Trophoblast cell (in vitro differentiated cells and primary cell): ENCODE measurements around the gene CCDC14.

ENCODE experiments used
- DNase-seq, 2 donors: peaks; one replicate each; pipeline ENCODE4 v3.0.0-alpha.2; 2016
- H2AFZ ChIP-seq: 2 replicates; pipeline ENCODE4 v1.6.1; 2013; ENCODE audit warnings: low read length, moderate library complexity, mild to moderate bottlenecking; ENCODE audit not compliant: insufficient read depth, poor library complexity
- H2AK5ac ChIP-seq: 2 replicates; pipeline ENCODE4 v1.6.1; 2013; ENCODE audit warnings: mild to moderate bottlenecking, low read length
- H2BK120ac ChIP-seq: 2 replicates; pipeline ENCODE4 v1.6.1; 2013; ENCODE audit warnings: low read length, mild to moderate bottlenecking, moderate library complexity; ENCODE audit not compliant: insufficient read depth, poor library complexity
- H2BK12ac ChIP-seq: 2 replicates; pipeline ENCODE4 v1.6.1; 2013; ENCODE audit warnings: mild to moderate bottlenecking, low read length, moderate library complexity
- H2BK5ac ChIP-seq: 2 replicates; pipeline ENCODE4 v1.6.1; 2013; ENCODE audit warnings: low read length, low read depth, moderate library complexity, mild to moderate bottlenecking; ENCODE audit not compliant: poor library complexity
- H3K14ac ChIP-seq: 2 replicates; pipeline ENCODE4 v1.6.1; 2013; ENCODE audit warnings: mild to moderate bottlenecking, low read length
- H3K18ac ChIP-seq: 2 replicates; pipeline ENCODE4 v1.6.1; 2013; ENCODE audit warnings: mild to moderate bottlenecking, low read length
- H3K23ac ChIP-seq: 2 replicates; pipeline ENCODE4 v1.6.1; 2013; ENCODE audit warnings: low read length
- H3K27ac ChIP-seq: 2 replicates; pipeline ENCODE4 v1.5.1; 2013; ENCODE audit warnings: low read depth, mild to moderate bottlenecking, inconsistent platforms, low read length, moderate library complexity
- H3K27me3 ChIP-seq: 2 replicates; pipeline ENCODE4 v1.6.1; 2013; ENCODE audit warnings: inconsistent platforms, mild to moderate bottlenecking, low read length, moderate library complexity; ENCODE audit not compliant: insufficient read depth
- H3K36me3 ChIP-seq, 2 experiments: 1 replicate in 1 of 2; 2 replicates in 1 of 2; pipeline ENCODE4 v1.6.1; 2013; ENCODE audit warnings: low read length in 2 of 2, mild to moderate bottlenecking in 2 of 2, moderate library complexity in 1 of 2; ENCODE audit not compliant: insufficient read depth in 2 of 2, control insufficient read depth in 1 of 2
- H3K4ac ChIP-seq: 2 replicates; pipeline ENCODE4 v1.6.1; 2013; ENCODE audit warnings: low read depth, mild to moderate bottlenecking, low read length, moderate library complexity
- H3K4me1 ChIP-seq, 2 experiments: 1 replicate in 1 of 2; 2 replicates in 1 of 2; pipeline ENCODE4 v1.6.1; 2013; ENCODE audit warnings: low read length in 2 of 2, mild to moderate bottlenecking in 2 of 2, moderate library complexity in 1 of 2; ENCODE audit not compliant: insufficient read depth in 2 of 2, control insufficient read depth in 1 of 2
- H3K4me2 ChIP-seq: 2 replicates; pipeline ENCODE4 v1.6.1; 2013; ENCODE audit warnings: inconsistent platforms, mild to moderate bottlenecking, low read length, moderate library complexity
- H3K4me3 ChIP-seq: 2 replicates; pipeline ENCODE4 v1.5.1; 2013; ENCODE audit warnings: mild to moderate bottlenecking, low read depth, low read length, inconsistent platforms
- H3K79me1 ChIP-seq: one replicate; pipeline ENCODE4 v1.6.1; 2013; ENCODE audit warnings: low read length
- H3K79me2 ChIP-seq: 2 replicates; pipeline ENCODE4 v1.6.1; 2013; ENCODE audit warnings: low read length, mild to moderate bottlenecking; ENCODE audit not compliant: control insufficient read depth, insufficient read depth, poor library complexity
- H3K9ac ChIP-seq: 2 replicates; pipeline ENCODE4 v1.6.1; 2013; ENCODE audit warnings: mild to moderate bottlenecking, low read length
- H3K9me3 ChIP-seq: 2 replicates; pipeline ENCODE4 v1.6.1; 2013; ENCODE audit warnings: low read depth, mild to moderate bottlenecking, control low read depth, inconsistent platforms, low read length; ENCODE audit not compliant: insufficient read depth
- H4K12ac ChIP-seq: 2 replicates; pipeline ENCODE4 v1.6.1; 2013; ENCODE audit warnings: low read depth, mild to moderate bottlenecking, low read length, moderate library complexity
- H4K8ac ChIP-seq: 2 replicates; pipeline ENCODE4 v1.6.1; 2013; ENCODE audit warnings: low read depth, mild to moderate bottlenecking, low read length, moderate library complexity
- H4K91ac ChIP-seq: one replicate; pipeline ENCODE4 v1.6.1; 2013; ENCODE audit warnings: low read depth, mild to moderate bottlenecking, low read length, moderate library complexity
- WGBS: extraction: QIAGEN DNeasy Blood & Tissue Kit; methylation state at CpG from one replicate; pipeline ENCODE4 v1.1.7; 2013; ENCODE audit warnings: missing lambda C conversion rate; ENCODE audit not compliant: insufficient read length, insufficient coverage; ENCODE audit errors: extremely low coverage; 5-methylcytosine and 5-hydroxymethylcytosine counted together

CCDC14 gene

DNA sequence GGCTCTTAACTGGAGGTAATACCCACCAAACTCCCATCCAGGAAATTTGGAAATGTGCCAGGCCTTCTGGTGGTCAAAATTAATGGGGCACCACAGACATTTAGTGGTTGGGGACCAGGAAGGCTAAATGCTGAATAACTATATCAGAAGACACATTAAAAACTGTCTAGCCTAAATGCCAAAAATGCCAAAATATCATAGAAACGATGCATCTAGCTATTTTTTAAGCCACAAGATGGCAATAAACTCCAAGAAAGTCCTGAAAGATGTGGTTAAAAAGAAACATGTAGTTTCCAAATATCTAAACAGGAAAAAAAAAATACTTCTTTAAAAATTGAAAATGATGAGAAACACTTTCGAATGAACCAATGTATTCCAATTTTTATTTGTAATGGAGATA, 19.9 kb downstream of the CCDC14 start:
- no peak overlapping the region for H2AFZ ChIP-seq
- no peaks in the 10 kb centered on the region for H3K4me1 ChIP-seq
- no CpG with 5 or more reads among the region's 2 CpGs for WGBS
- no peak overlapping the region for H3K23ac ChIP-seq
- H3K79me1 ChIP-seq = no peaks in the 10 kb centered on the region
- H4K91ac ChIP-seq = no peak overlapping the region
- no peak overlapping the region for H2BK12ac ChIP-seq
- no peak overlapping the region for H3K27ac ChIP-seq
- no peaks in the 10 kb centered on the region for H3K79me2 ChIP-seq
- no peak overlapping the region for H3K4me2 ChIP-seq
- H3K9me3 ChIP-seq = no peaks in the 10 kb centered on the region
- H2BK5ac ChIP-seq = no peak overlapping the region
- H3K27me3 ChIP-seq = no peaks in the 10 kb centered on the region
- no peak overlapping the region for H3K18ac ChIP-seq
- H2BK120ac ChIP-seq = no peak overlapping the region
- no peak overlapping the region for H3K4me3 ChIP-seq
- no peak overlapping the region for H3K4ac ChIP-seq
- peaks cover 0 to 8% of the 10 kb centered on the region in 2 experiments for H3K36me3 ChIP-seq
- H4K8ac ChIP-seq = no peak overlapping the region
- no peak overlapping the region for H3K14ac ChIP-seq
- peak in 1 of 2 donors; percentile 4 for DNase-seq
- H3K9ac ChIP-seq = no peak overlapping the region
- H2AK5ac ChIP-seq = no peak overlapping the region
- H4K12ac ChIP-seq = no peak overlapping the region

DNA sequence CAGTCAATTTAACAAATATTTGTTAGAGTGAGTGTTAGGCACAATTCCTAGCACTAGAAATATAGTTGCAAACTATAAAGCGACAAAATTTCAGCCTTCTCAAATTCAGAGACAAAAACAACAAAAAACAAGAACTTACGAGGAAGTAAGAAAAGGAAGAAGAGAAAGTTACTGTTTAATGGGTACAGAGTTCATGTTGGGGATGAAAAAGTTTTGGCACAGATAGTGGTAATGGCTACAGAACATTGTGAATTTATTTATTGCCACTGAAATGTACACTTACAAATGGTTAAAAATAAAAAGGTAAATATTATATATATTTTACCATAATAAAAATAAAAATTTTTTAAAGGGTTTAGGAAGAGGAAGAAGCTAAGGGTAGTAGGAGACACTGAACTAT, 21.3 kb downstream of the CCDC14 start:
- H4K8ac ChIP-seq = no peak overlapping the region
- no peak overlapping the region for H3K23ac ChIP-seq
- H3K14ac ChIP-seq = no peak overlapping the region
- no peaks in the 10 kb centered on the region for H3K27me3 ChIP-seq
- WGBS = no CpG with 5 or more reads among the region's 2 CpGs
- H3K4ac ChIP-seq = no peak overlapping the region
- no peak overlapping the region for H3K27ac ChIP-seq
- no peak overlapping the region for H4K12ac ChIP-seq
- H2AK5ac ChIP-seq = no peak overlapping the region
- H3K4me1 ChIP-seq = no peaks in the 10 kb centered on the region
- DNase-seq = no peak
- H2BK12ac ChIP-seq = no peak overlapping the region
- no peak overlapping the region for H2BK5ac ChIP-seq
- H3K18ac ChIP-seq = no peak overlapping the region
- H3K9ac ChIP-seq = no peak overlapping the region
- H2BK120ac ChIP-seq = no peak overlapping the region
- H2AFZ ChIP-seq = no peak overlapping the region
- no peaks in the 10 kb centered on the region for H3K9me3 ChIP-seq
- H4K91ac ChIP-seq = no peak overlapping the region
- H3K4me3 ChIP-seq = no peak overlapping the region
- H3K36me3 ChIP-seq = peaks cover 0 to 8% of the 10 kb centered on the region in 2 experiments
- H3K4me2 ChIP-seq = no peak overlapping the region
- H3K79me2 ChIP-seq = no peaks in the 10 kb centered on the region
- no peaks in the 10 kb centered on the region for H3K79me1 ChIP-seq

DNA sequence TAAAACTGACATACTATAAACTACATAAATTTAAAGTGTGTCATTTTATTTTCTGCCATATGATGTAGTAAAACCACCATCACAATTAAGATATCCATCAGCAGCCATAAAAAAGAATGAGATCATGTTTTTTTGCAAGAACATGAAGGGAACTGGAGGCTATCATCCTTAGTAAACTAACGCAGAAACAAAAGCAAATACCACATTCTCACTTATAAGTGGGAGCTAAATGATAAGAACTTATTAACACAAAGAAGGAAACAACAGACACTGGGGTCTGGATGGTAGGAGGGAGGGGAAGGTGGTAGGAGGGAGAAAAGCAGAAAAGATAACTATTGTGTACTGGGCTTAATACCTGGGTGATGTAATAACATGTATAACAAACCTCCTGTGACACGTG, 24.6 kb downstream of the CCDC14 start:
- H4K91ac ChIP-seq = no peak overlapping the region
- no peak for DNase-seq
- no peaks in the 10 kb centered on the region for H3K27me3 ChIP-seq
- H2AK5ac ChIP-seq = no peak overlapping the region
- no peaks in the 10 kb centered on the region for H3K79me1 ChIP-seq
- peaks cover 0 to 4% of the 10 kb centered on the region in 2 experiments for H3K36me3 ChIP-seq
- H3K9ac ChIP-seq = no peak overlapping the region
- H3K4me1 ChIP-seq = no peaks in the 10 kb centered on the region
- H3K14ac ChIP-seq = no peak overlapping the region
- no peak overlapping the region for H3K27ac ChIP-seq
- no peak overlapping the region for H3K23ac ChIP-seq
- H2BK5ac ChIP-seq = no peak overlapping the region
- H3K4me2 ChIP-seq = no peak overlapping the region
- no peak overlapping the region for H2BK12ac ChIP-seq
- no peaks in the 10 kb centered on the region for H3K9me3 ChIP-seq
- H3K4ac ChIP-seq = no peak overlapping the region
- WGBS = no CpG with 5 or more reads among the region's 2 CpGs
- H3K79me2 ChIP-seq = no peaks in the 10 kb centered on the region
- H4K8ac ChIP-seq = no peak overlapping the region
- H3K18ac ChIP-seq = no peak overlapping the region
- H3K4me3 ChIP-seq = no peak overlapping the region
- H2AFZ ChIP-seq = no peak overlapping the region
- H4K12ac ChIP-seq = no peak overlapping the region
- no peak overlapping the region for H2BK120ac ChIP-seq

DNA sequence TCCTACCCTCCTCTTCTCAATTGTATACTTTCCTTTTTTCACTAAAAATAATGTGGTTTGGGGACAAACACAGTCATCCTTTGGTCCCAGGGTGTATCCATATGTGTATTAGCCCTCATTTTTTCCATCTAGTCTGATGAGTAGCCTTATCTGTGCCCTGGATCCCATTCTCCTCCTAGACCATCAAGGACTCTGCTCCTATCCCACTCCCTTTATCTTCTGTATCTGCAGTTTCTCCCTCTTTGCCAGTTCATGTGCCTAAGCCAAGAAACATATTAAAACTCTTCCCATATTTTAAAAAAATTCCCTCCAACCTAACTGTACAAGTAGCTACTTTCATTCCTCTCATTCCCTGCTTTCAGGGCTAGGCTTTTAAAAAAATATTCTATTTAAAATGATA, 25.2 kb downstream of the CCDC14 start:
- Histone ChIP-seq H3K4me2 (no peak overlapping the region), H2BK12ac (no peak overlapping the region), H4K91ac (no peak overlapping the region), H3K4me3 (no peak overlapping the region), H3K14ac (no peak overlapping the region), H3K79me2 (no peaks in the 10 kb centered on the region), H3K4ac (no peak overlapping the region), H4K12ac (no peak overlapping the region), H3K27ac (no peak overlapping the region), H3K27me3 (no peaks in the 10 kb centered on the region), H2AFZ (no peak overlapping the region), H3K9ac (no peak overlapping the region), H4K8ac (no peak overlapping the region), H3K18ac (no peak overlapping the region), H3K9me3 (no peaks in the 10 kb centered on the region), H2BK120ac (no peak overlapping the region), H3K36me3 (peaks cover 0 to 4% of the 10 kb centered on the region in 2 experiments), H2BK5ac (no peak overlapping the region), H2AK5ac (no peak overlapping the region), H3K79me1 (no peaks in the 10 kb centered on the region), H3K23ac (no peak overlapping the region), H3K4me1 (no peaks in the 10 kb centered on the region)
- no peak for DNase-seq
